ENCODE data around the gene BACE2.
"Not testable (repeated sequence)": the region's sequence is repeated elsewhere in the genome, so short reads cannot be mapped to it uniquely, and the experiment has no call there.

The BACE2 gene

DNA sequence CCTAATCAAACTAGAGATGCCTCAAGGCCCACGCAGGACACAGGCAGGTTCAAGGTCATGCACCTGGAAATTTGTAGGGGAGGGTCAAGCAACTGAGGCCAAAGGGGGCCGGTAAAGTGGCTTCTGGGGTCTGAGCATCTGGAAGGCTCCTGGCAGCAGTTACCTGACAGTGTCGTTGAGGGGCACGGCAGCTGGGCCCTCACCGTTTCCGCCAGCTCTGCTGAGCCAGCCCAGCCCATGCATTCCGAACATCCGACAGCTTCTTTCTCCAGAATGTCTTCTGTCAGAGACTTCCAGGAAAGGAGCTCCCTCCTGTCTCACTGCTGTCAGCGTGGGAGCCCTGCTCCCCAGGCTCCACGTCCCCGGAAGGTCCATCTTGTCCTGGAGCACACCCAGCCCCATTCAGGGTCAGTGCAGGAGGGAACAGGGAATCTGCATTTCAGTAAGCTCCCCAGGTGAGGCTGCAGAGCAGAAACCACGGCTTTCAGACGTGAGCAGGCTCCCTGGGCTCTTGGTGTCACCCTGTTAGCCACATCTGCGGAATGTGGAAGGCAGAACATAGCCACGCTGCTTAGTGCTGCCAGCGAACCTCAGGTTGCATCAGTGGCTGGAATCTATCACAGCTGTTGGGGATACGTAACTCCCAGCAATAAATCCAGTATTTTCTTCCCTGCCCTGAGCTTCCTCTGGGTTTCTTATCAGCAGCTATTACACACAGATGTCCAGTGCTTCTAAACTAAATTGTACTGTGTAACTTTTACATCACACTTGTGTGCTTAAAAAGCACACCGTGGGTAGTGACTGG is 112.4 kb downstream of the BACE2 start:
- Mint-ChIP-seq H3K4me3 (no peak overlapping the region), H3K9me3 (no peaks in the 10 kb centered on the region), H3K4me1 (no peaks in the 10 kb centered on the region), H3K27ac (no peak overlapping the region), H3K36me3 (no peaks in the 10 kb centered on the region)
- ATAC-seq (no peak), DNase-seq (ENCODE audit: low spot score in 2 of 2) (no peak)

DNA sequence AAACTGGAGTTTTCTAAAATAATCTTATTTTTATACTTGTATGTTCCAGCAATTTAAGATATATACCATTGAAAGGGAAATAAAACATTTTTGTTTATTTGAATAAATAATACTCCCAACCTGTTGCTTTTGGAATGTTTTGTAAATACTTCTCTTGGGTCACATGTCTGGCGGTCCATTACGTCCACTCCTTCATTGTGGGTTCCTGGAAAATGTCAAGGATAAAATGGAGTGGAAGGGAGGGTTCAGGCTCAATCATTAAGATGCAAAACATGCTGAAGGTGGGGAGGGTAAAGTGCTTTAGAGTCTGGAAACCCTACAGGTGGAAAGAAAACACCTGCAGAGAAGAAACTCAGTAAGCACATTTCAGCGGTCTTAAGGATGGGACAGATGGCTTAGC is 114.5 kb downstream of the BACE2 start:
- DNase-seq (ENCODE audit: low spot score in 2 of 2) (no peak), ATAC-seq (no peak)
- Mint-ChIP-seq H3K4me1 (no peaks in the 10 kb centered on the region), H3K4me3 (no peak overlapping the region), H3K36me3 (no peaks in the 10 kb centered on the region), H3K9me3 (no peaks in the 10 kb centered on the region), H3K27ac (no peak overlapping the region)

DNA sequence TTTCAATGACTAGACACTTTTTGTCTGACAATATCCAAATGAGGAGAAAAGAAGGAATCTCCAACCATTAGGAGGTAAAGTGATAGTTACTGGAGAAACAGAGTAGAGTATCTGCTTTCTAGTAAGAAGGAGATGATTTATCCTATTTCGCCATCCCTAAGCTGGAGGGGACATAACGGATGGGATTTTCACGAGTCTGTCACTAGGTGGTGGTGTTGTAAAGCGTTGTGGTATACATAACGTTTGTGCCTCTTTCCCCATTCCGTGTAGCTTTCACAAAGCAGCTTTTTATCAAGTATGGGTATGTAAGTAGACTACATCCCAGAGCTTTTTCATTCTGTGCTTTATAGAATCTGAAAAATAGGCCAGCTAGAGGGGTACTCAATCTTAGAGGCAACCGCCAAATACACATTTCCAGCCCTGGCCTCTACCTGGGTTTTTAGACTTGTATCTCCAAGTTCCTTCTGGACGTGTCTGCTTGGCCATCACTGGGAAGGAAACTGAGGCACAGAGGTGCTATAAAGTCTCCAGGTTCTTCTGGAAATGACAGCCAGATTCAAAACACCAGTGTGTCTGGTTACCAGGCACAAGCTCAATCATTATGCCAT is 115.4 kb downstream of the BACE2 start:
- Mint-ChIP-seq H3K9me3 (no peaks in the 10 kb centered on the region), H3K27ac (no peak overlapping the region), H3K4me1 (no peaks in the 10 kb centered on the region), H3K36me3 (no peaks in the 10 kb centered on the region), H3K4me3 (no peak overlapping the region)
- ATAC-seq (peak; percentile 87), DNase-seq (ENCODE audit: low spot score in 2 of 2) (no peak)

DNA sequence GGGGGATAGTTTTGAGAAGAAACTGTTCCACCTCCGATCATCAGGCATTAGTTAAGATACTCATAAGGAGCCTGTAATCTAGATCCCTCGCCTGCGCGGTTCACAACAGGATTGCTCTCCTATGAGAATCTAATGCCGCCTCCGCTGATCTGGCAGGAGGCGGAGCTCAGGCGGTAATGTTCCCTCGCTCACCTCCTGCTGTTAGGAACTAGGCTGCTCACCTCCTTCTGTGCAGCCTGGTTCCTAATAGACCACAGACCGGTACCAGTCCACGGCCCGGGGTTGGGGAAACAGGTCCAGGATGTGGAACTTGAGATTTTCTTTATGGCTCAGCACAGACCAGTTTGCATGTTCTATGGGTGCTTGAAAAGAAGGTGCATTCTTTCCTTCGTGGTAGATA is 121.5 kb downstream of the BACE2 start:
- no peak for ATAC-seq
- no peak for DNase-seq (ENCODE audit: low spot score in 2 of 2)
- H3K4me1 Mint-ChIP-seq: no peaks in the 10 kb centered on the region
- H3K36me3 Mint-ChIP-seq: no peaks in the 10 kb centered on the region
- no peaks in the 10 kb centered on the region for H3K9me3 Mint-ChIP-seq
- H3K27ac Mint-ChIP-seq: no peak overlapping the region
- H3K4me3 Mint-ChIP-seq: no peak overlapping the region

DNA sequence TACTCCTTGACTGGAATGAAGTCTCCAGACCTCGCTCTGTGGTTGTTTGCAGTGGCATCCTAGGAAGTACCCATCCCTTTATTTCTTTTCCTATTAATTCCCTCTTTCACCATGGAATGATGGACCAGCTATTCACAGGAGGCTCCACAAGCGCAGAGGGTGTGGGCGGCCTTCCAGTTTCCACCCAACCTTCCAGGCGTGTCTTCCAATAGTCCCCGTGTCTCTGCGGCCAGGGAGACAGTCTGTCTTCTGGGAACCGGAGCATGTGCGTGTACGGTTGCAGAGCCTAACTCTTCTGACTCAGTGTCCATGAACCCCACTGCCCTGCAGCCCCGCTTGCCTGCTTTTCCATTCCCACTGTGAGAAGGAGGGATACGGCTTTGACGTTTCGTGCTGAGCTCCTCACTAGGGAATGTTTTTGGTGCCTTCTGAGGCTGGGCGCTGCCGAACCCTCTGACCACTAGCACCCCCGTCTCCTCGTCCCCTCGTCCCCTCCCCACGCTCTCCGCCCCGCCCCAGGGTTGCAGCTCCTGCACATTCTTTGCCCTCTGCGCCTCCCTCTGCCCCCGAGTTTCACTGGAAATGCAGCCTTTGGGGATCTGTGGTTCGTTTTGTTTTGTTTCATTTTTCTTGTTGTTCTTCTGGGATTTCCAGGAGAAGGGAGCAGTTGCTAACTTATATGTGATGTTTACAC is 122.3 kb downstream of the BACE2 start:
- Mint-ChIP-seq H3K4me1 (no peaks in the 10 kb centered on the region), H3K4me3 (no peak overlapping the region), H3K36me3 (no peaks in the 10 kb centered on the region), H3K27ac (no peak overlapping the region), H3K9me3 (no peaks in the 10 kb centered on the region)
- ATAC-seq (no peak), DNase-seq (ENCODE audit: low spot score in 2 of 2) (no peak)

DNA sequence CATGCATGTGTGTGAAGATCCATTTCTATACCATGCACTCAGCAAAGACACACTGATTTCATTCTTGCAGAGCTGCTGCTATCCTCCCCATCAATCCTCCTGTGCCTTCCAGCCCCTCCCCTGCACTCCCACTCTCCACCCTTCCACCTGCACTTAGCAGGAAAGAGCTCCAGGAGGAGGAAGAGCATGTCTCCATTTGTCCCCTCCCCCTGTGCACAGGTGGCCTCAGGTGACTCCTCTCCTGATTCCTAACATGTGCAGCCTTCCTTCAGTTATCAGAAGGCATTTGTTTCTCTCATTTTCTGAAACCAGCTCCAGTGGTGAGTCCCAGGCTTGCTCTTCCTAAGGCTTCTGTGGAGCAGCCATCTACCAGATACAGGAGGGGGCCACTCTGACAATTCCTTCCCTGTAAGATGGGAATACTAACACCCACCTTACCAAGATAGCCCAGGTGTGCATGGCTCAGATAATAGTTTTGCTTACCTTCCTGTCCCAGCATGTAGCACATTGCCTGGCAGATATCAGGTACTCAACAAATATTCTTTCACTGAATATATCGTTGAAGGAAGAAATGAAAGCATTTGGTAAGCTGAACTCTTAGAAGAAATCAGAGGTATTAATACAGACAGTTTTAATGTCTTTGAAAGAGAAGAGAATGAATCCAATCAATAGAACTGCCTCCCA is 126.7 kb downstream of the BACE2 start:
- H3K4me3 Mint-ChIP-seq: no peak overlapping the region
- ATAC-seq (no peak), DNase-seq (ENCODE audit: low spot score in 2 of 2) (no peak)
- no peaks in the 10 kb centered on the region for H3K4me1 Mint-ChIP-seq
- no peaks in the 10 kb centered on the region for H3K36me3 Mint-ChIP-seq
- H3K9me3 Mint-ChIP-seq: no peaks in the 10 kb centered on the region
- H3K27ac Mint-ChIP-seq: no peak overlapping the region

DNA sequence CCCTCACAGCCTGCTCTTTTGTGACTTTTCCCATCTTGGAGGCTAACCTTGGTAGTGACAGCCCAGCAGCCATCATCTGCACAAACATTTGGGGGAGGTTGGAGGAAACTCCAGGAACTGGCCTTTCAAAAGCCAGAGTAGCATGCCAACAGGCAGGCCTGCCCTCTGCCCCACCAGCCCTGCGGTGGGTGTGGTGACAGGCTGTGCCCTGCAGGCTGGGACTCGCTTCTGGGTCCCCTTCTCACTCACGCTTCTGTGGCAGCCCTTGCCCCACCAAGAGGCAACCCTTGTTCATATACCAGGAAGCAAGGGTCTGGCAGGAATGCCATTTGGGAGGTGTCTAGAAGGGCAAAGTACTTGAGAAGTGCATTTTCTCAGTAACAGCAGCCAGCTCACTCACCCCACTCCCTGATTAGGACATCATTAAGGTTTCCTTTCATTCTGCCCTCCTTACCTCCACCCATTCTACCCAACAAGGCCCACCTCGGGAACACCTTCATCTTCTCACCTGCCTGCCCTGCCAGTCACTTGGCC is 127.8 kb downstream of the BACE2 start:
- ATAC-seq (no peak), DNase-seq (ENCODE audit: low spot score in 2 of 2) (no peak)
- no peak overlapping the region for H3K4me3 Mint-ChIP-seq
- no peaks in the 10 kb centered on the region for H3K4me1 Mint-ChIP-seq
- H3K9me3 Mint-ChIP-seq: no peaks in the 10 kb centered on the region
- H3K27ac Mint-ChIP-seq: no peak overlapping the region
- H3K36me3 Mint-ChIP-seq: no peaks in the 10 kb centered on the region

DNA sequence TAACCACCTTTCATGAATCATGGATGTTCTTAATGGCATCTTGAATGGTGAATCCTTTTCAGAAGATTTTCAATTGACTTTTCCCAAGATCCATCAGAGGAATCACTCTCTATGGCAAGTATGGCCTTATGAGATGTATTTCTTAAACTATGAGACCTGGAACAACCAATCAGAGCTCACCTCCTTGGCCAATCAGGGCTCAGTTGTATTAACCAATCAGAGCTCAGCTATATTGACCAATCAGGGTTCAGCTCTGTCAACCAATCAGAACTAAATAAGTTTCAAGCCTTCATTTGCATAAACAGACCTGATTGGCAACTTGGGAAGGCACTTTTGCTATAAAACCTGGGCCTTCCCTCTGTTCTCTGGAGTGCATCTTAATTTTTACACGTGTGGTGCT is 135.0 kb downstream of the BACE2 start:
- H3K4me1 Mint-ChIP-seq: no peaks in the 10 kb centered on the region
- no peaks in the 10 kb centered on the region for H3K36me3 Mint-ChIP-seq
- ATAC-seq (no peak), DNase-seq (ENCODE audit: low spot score in 2 of 2) (no peak)
- no peaks in the 10 kb centered on the region for H3K9me3 Mint-ChIP-seq
- no peak overlapping the region for H3K27ac Mint-ChIP-seq
- H3K4me3 Mint-ChIP-seq: no peak overlapping the region

DNA sequence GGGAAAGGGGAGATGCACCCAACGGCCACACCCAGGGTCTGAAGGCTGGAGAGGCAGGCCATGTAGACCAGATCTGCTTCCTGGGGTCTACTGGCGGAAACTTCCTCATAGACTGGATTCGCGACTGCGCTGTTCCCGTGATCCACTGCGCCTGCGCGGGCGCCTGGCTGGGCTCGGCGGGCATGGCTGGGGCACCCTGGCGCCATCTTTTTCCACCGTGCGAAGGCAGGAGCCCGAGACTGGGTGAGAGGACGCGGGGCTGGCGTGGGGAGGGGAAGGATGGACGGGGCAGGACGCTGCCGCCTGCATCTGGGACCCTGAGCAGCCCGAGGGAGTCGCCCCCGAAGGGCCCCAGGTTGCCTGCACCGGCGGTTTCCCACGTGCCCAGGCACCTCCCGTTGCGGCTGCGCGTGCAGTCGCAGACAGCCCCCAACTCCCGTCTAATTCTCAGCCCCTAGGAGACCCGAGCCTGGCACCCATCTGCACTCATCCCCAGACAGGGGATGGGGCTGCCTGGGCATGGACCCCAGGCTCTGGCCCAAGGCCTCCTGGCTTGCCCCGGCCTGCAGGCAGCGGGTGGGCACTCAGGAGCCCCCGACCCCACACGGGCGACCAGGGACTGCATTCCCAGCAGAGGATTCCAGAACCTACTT is 136.2 kb downstream of the BACE2 start:
- ATAC-seq: no peak
- Mint-ChIP-seq H3K27ac (no peak overlapping the region), H3K4me1 (no peaks in the 10 kb centered on the region), H3K36me3 (no peaks in the 10 kb centered on the region), H3K9me3 (no peaks in the 10 kb centered on the region), H3K4me3 (no peak overlapping the region)
- DNase-seq (ENCODE audit: low spot score in 2 of 2): no peak

DNA sequence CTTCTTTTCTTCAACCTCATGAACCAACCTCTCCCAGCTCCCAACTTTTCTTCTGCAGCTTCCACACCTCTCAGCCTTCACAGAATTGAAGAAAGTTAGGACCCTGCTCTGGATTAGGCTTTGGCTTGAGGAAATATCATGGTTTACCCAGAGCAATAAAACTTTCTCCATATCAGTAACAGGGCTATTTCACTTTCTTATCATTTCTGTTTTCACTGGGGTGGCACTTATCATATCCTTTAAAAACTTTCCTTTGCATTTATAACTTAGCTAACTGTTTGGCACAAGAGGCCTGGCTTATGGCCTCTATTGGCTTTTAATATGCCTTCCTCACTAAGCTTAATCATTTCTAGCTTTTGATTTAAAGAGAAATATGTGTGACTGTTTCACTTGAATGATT is 139.3 kb downstream of the BACE2 start:
- ATAC-seq (no peak), DNase-seq (ENCODE audit: low spot score in 2 of 2) (no peak)
- H3K4me1 Mint-ChIP-seq: no peaks in the 10 kb centered on the region
- H3K4me3 Mint-ChIP-seq: no peak overlapping the region
- no peaks in the 10 kb centered on the region for H3K9me3 Mint-ChIP-seq
- no peak overlapping the region for H3K27ac Mint-ChIP-seq
- H3K36me3 Mint-ChIP-seq: no peaks in the 10 kb centered on the region

DNA sequence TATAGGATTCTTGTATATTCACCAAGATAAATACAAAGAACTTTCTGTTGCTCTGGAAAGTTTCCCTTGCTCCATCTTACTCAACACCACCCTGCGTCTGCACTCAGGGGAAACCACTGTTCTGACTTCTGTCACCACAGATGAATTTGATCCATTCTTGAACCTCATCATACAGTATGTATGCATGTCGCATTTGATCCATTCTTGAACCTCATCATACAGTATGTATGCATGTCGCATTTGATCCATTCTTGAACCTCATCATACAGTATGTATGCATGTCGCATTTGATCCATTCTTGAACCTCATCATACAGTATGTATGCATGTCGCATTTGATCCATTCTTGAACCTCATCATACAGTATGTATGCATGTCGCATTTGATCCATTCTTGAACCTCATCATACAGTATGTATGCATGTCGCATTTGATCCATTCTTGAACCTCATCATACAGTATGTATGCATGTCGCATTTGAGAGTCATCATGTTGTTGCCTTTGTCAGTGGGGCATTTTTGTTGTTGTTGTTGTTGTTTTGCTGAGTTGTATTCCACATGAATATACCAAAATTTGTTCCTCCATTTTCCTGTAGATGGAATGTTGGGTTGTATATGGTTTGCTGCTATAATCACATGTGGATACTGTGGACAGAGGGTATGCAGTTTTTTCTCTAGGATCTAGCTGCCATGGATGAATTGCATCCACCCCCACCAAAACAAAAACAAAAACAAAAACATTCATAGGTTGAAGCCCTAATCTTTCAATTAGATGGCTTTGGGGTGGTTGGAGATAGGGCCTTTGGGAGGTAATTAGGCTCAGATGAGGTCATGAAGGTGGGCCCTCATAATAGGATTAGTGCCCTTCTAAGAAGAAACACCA is 145.6 kb downstream of the BACE2 start:
- not testable (repeated sequence) for H3K4me3 Mint-ChIP-seq; ATAC-seq; H3K36me3 Mint-ChIP-seq; H3K9me3 Mint-ChIP-seq; H3K27ac Mint-ChIP-seq; H3K4me1 Mint-ChIP-seq; DNase-seq (ENCODE audit: low spot score in 2 of 2)

DNA sequence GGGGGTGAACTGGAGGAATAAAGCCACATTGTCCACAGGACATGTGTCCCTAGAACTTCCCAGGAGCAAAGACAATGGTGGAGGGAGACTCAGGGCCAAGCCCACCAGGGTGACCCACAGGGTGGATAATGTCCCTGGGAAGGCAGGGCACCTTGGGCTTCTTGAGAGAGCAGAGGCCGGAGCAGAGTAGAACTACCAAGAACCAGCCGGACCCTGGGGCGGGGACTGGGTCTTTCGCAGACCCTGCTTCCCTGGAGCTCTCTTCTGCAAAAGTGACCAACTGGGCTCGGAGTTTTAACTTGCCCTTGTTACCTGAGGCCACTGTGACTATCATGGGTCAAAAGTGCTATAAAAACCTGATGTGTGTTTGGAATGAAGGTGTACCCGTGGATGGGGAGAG is 147.8 kb downstream of the BACE2 start:
- Mint-ChIP-seq H3K36me3 (no peaks in the 10 kb centered on the region), H3K4me1 (no peaks in the 10 kb centered on the region), H3K27ac (no peak overlapping the region), H3K4me3 (no peak overlapping the region), H3K9me3 (no peaks in the 10 kb centered on the region)
- ATAC-seq: no peak
- DNase-seq (ENCODE audit: low spot score in 2 of 2): no peak

DNA sequence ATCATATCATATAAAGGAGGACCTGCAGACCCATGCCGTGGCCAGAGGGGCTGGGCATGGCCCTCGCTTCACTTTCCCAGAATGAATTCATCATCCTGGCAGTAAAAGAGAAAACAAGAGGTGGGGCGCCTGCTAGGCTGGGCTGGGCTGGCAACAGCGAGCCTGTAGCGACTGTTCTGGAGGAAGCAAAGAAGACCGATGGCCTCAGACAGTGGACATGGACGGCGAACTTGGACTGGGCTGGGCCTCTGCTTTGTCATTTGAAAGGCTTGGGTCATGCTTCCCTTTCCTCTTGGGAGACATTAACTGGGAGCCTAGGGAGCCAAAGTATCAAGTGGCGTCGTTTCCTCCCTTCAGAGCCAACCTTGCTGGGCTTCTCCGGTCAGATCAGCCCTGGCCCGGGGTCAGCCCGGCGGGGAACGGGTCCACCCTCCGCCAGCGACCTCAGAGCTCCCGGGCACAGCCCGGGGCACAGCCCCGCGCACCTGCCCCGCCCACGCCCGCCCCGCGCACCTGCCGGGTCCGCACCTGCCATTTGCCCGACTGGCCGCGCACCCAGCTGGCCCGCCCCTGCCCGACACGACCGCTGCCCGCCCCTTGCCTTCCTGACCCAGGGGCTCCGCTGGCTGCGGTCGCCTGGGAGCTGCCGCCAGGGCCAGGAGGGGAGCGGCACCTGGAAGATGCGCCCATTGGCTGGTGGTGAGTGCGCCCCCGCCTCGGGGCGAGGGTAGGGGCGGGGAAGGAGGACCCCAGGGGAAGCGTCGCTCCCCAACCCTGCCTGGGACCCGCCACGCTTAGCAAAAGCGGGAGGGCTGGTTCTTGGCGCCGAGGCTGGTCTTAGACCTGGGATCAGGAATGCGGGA is 148.5 kb downstream of the BACE2 start, which contains the start of gene FAM3B:
Gene FAM3B (plus strand): TSS at position 602 of the 863 bp plus-strand sequence. CDS start 79 bp downstream, at position 681.
- H3K9me3 Mint-ChIP-seq: no peaks in the 10 kb centered on the region
- H3K36me3 Mint-ChIP-seq: no peaks in the 10 kb centered on the region
- no peaks in the 10 kb centered on the region for H3K4me1 Mint-ChIP-seq
- no peak within 1 kb of the TSS for H3K4me3 Mint-ChIP-seq
- ATAC-seq (no peak), DNase-seq (ENCODE audit: low spot score in 2 of 2) (no peak)
- H3K27ac Mint-ChIP-seq: no peak within 1 kb of the TSS
